Smooth muscle cell (in vitro differentiated cells): ENCODE measurements around the gene UNC13C. TPM values are rescaled to one million over a fixed set of nuclear protein-coding genes. Genes with fewer than 3 reads are reported as not detected.

Experiments
- DNase-seq: peaks from one replicate; lab custom pipeline; 2025; ENCODE audit not compliant: unreplicated experiment; lab: John Stamatoyannopoulos, UW
- H2AFZ ChIP-seq: fragments of 200-600 bp; sonication (generic); 2 replicates; pipeline ENCODE4 v1.6.0; 2016; ENCODE audit warnings: antibody characterized with exemption, low read depth, mild to moderate bottlenecking
- H3F3A ChIP-seq: fragments of 200-600 bp; sonication (generic); 2 replicates; pipeline ENCODE4 v1.6.0; 2017; ENCODE audit warnings: antibody characterized with exemption, low read depth
- H3K27ac ChIP-seq: fragments of 200-600 bp; sonication (generic); 2 replicates; pipeline ENCODE4 v1.5.1; 2016; ENCODE audit warnings: low read depth, mild to moderate bottlenecking
- H3K27me3 ChIP-seq: fragments of 200-600 bp; sonication (generic); 2 replicates; pipeline ENCODE4 v1.6.1; 2016; ENCODE audit warnings: low read depth, mild to moderate bottlenecking
- H3K36me3 ChIP-seq: fragments of 200-600 bp; sonication (generic); 2 replicates; pipeline ENCODE4 v1.5.1; 2016; ENCODE audit warnings: low read depth
- H3K4me1 ChIP-seq: fragments of 200-600 bp; sonication (generic); 2 replicates; pipeline ENCODE4 v1.5.1; 2016; ENCODE audit warnings: low read depth
- H3K4me2 ChIP-seq: fragments of 200-600 bp; sonication (generic); 2 replicates; pipeline ENCODE4 v1.6.0; 2016; ENCODE audit warnings: mild to moderate bottlenecking
- H3K4me3 ChIP-seq: fragments of 200-600 bp; sonication (generic); 2 replicates; pipeline ENCODE4 v1.5.1; 2016; ENCODE audit warnings: mild to moderate bottlenecking
- H3K79me2 ChIP-seq: fragments of 200-600 bp; sonication (generic); 2 replicates; pipeline ENCODE4 v1.6.0; 2016; ENCODE audit warnings: low read depth, mild to moderate bottlenecking
- H3K9ac ChIP-seq: fragments of 200-600 bp; sonication (generic); 2 replicates; pipeline ENCODE4 v1.6.0; 2016; ENCODE audit warnings: low read depth
- H3K9me3 ChIP-seq: fragments of 200-600 bp; sonication (generic); replicated peaks from 2 replicates; pipeline ENCODE4 v1.5.1; 2016; ENCODE audit warnings: low read depth
- H4K20me1 ChIP-seq: fragments of 200-600 bp; sonication (generic); 2 replicates; pipeline ENCODE4 v1.6.0; 2016; ENCODE audit warnings: low read depth
- WGBS: methylation state at CpG from one replicate; pipeline ENCODE4 v1.1.7; 2016; ENCODE audit warnings: low lambda C conversion rate; 5-methylcytosine and 5-hydroxymethylcytosine counted together
- polyA plus RNA-seq: library from polyadenylated mRNA; unstranded; fragments of >200 nt; fragmentation: Nextera tagmentation; extraction: Ambion mirVana; gene quantifications from 2 replicates; pipeline ENCODE4 v1.2.1, GENCODE V29; 2016
- total RNA-seq: library from RNA; depleted of rRNA; stranded (reverse); fragments of >200 nt; gene quantifications from 2 replicates; pipeline ENCODE4 v1.2.3, GENCODE V29; 2014
- TF ChIP-seq, protein P1 (sequence below): fragments of 200-600 bp; sonication (generic); IDR thresholded peaks from 2 replicates; pipeline ENCODE4 v1.5.1; 2017; ENCODE audit warnings: borderline replicate concordance, mild to moderate bottlenecking, antibody characterized with exemption; ENCODE audit not compliant: insufficient read depth, poor library complexity, severe bottlenecking

Gene UNC13C
- total and polyA plus RNA-seq, 2 experiments from 2014 or later: 0.85 to 4.0 TPM

DNA sequence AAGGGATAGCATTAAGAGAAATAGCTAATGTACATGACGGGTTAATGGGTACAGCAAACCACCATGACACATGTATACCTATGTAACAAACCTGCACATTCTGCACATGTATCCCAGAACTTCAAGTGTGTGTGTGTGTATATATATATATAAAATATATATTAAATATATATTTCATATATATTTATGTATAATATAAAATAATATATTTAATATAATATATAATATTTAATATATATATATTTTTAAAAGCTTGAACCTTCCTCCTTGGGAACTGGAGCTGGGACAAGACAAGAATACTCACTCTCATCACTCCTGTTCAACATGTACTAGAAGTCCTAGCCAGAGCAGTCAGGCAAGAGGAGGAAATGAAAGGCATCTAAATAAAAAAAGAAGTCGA is 149.3 kb downstream of the UNC13C start:
- H3K79me2 ChIP-seq: no peaks in the 10 kb centered on the region
- 90% methylated on average over 2 of the region's 2 CpGs for WGBS
- no peaks in the 10 kb centered on the region for H3F3A ChIP-seq
- H2AFZ ChIP-seq: no peak overlapping the region
- no peak overlapping the region for H3K4me2 ChIP-seq
- H3K36me3 ChIP-seq: no peaks in the 10 kb centered on the region
- no peak overlapping the region for H3K9ac ChIP-seq
- TF ChIP-seq, protein P1, sequence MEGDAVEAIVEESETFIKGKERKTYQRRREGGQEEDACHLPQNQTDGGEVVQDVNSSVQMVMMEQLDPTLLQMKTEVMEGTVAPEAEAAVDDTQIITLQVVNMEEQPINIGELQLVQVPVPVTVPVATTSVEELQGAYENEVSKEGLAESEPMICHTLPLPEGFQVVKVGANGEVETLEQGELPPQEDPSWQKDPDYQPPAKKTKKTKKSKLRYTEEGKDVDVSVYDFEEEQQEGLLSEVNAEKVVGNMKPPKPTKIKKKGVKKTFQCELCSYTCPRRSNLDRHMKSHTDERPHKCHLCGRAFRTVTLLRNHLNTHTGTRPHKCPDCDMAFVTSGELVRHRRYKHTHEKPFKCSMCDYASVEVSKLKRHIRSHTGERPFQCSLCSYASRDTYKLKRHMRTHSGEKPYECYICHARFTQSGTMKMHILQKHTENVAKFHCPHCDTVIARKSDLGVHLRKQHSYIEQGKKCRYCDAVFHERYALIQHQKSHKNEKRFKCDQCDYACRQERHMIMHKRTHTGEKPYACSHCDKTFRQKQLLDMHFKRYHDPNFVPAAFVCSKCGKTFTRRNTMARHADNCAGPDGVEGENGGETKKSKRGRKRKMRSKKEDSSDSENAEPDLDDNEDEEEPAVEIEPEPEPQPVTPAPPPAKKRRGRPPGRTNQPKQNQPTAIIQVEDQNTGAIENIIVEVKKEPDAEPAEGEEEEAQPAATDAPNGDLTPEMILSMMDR: no peak
- no peaks in the 10 kb centered on the region for H3K9me3 ChIP-seq
- H4K20me1 ChIP-seq: no peaks in the 10 kb centered on the region
- no peaks in the 10 kb centered on the region for H3K27me3 ChIP-seq
- H3K27ac ChIP-seq: no peak overlapping the region
- H3K4me3 ChIP-seq: no peak overlapping the region
- H3K4me1 ChIP-seq: no peaks in the 10 kb centered on the region
- DNase-seq: no peak

DNA sequence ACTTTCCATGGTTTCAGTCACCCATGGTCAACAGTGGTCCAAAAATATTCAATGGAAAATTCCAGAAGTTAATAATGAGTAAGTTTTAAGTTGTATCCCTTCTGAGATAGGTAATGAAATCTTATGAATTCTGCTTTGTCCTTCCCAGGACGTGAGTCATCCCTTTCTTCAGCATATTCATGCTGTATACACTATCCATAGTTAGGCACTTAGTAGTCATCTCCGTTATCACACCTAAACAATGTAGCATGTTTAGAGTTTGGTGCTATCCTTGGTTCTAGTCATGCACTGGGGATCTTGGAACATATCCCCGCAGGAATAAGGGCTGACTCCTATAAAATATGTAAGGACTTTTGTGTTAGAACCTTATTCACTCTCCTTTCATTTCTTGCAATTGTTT is 153.2 kb downstream of the UNC13C start:
- H4K20me1 ChIP-seq: no peaks in the 10 kb centered on the region
- H3K9ac ChIP-seq: no peak overlapping the region
- no peak overlapping the region for H3K27ac ChIP-seq
- no peaks in the 10 kb centered on the region for H3K79me2 ChIP-seq
- H3K4me1 ChIP-seq: no peaks in the 10 kb centered on the region
- H3K36me3 ChIP-seq: no peaks in the 10 kb centered on the region
- no peak for DNase-seq
- H3K9me3 ChIP-seq: no peaks in the 10 kb centered on the region
- H3F3A ChIP-seq: no peaks in the 10 kb centered on the region
- TF ChIP-seq, protein P1: no peak
- no peak overlapping the region for H3K4me3 ChIP-seq
- WGBS: 28% methylated on average over 3 of the region's 3 CpGs
- H2AFZ ChIP-seq: no peak overlapping the region
- no peaks in the 10 kb centered on the region for H3K27me3 ChIP-seq
- H3K4me2 ChIP-seq: no peak overlapping the region

DNA sequence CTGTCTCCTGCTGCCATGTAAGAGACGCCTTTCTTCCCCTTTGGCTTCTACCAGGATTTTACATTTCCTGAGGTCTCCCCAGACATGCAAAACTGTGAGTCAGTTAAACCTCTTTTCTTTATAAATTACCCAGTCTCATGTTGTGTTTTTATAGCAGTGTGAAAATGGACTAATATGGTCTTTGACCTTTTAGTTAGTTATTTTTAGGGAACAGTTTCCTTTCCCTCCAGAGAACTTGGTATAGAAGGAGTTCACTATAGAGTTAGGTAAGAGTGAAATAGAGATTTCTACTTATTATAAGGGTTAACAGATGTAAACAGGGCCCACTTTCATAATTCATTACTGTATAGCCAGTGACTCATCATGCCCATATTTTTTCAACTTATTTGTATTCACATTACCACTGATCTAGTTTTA is 170.9 kb downstream of the UNC13C start:
- peak overlapping the region; percentile 50 for H3K4me2 ChIP-seq
- H3K4me3 ChIP-seq: no peak overlapping the region
- H4K20me1 ChIP-seq: no peaks in the 10 kb centered on the region
- peak overlapping the region; percentile 87 for H3K9ac ChIP-seq
- TF ChIP-seq, protein P1: no peak
- DNase-seq: no peak
- H3K79me2 ChIP-seq: no peaks in the 10 kb centered on the region
- H3K27ac ChIP-seq: peak overlapping the region; percentile 99
- H3K36me3 ChIP-seq: no peaks in the 10 kb centered on the region
- H3F3A ChIP-seq: peaks cover 4% of the 10 kb centered on the region
- no peaks in the 10 kb centered on the region for H3K9me3 ChIP-seq
- peaks cover 3% of the 10 kb centered on the region for H3K4me1 ChIP-seq
- H2AFZ ChIP-seq: no peak overlapping the region
- H3K27me3 ChIP-seq: no peaks in the 10 kb centered on the region
- 67% methylated on average over 1 of the region's 1 CpG for WGBS

DNA sequence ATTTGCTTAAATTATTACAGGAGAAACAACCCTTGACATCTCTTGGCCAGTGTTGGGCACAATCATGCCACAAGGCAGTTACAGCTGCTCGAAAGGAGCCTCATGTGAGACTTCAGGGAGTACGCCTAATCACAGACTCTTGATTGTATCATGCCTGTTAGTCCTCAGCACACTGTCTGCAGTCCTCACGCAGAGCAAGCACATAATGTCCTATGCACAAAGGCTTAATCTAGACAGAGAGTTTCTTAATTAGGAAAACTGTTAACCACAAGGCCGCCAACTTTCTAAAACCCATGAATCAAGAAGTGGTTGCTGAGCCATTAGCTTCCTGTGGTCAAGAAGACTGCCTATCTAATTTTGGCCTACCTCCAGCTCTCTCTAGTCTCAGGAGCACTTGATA is 172.0 kb downstream of the UNC13C start:
- peaks cover 4% of the 10 kb centered on the region for H3F3A ChIP-seq
- no peaks in the 10 kb centered on the region for H3K36me3 ChIP-seq
- WGBS: 46% methylated on average over 4 of the region's 4 CpGs
- peaks cover 3% of the 10 kb centered on the region for H3K4me1 ChIP-seq
- H3K27ac ChIP-seq: peak overlapping the region; percentile 99
- no peaks in the 10 kb centered on the region for H3K9me3 ChIP-seq
- H3K27me3 ChIP-seq: no peaks in the 10 kb centered on the region
- no peak overlapping the region for H3K4me3 ChIP-seq
- peak overlapping the region; percentile 87 for H3K9ac ChIP-seq
- TF ChIP-seq, protein P1: no peak
- no peak overlapping the region for H2AFZ ChIP-seq
- no peaks in the 10 kb centered on the region for H4K20me1 ChIP-seq
- H3K79me2 ChIP-seq: no peaks in the 10 kb centered on the region
- no peak for DNase-seq
- H3K4me2 ChIP-seq: peak overlapping the region; percentile 50
